EH (cell line): ENCODE results near the gene ANKS1A.
A peak's percentile ranks its signal among the peaks of the same experiment; 100 is the strongest.
"Not testable (repeated sequence)": the region's sequence is repeated elsewhere in the genome, so short reads cannot be mapped to it uniquely, and the experiment has no call there.

Experiments used
- DNase-seq: peaks from one replicate; pipeline ENCODE4 v3.0.0-alpha.2; 2015; ENCODE audit warnings: low read depth

The ANKS1A gene

GRCh38 chr6:35120746-35121145 is 231.7 kb downstream of the ANKS1A start:
- DNase-seq: no peak

- no peak for DNase-seq
These were observed 235.3 kb downstream of the ANKS1A start for GRCh38 chr6:35124356-35124755.

GRCh38 chr6:35128042-35128441 is 239.0 kb downstream of the ANKS1A start:
- DNase-seq: no peak

- peak; percentile 69 for DNase-seq
These were observed 239.4 kb downstream of the ANKS1A start for GRCh38 chr6:35128496-35128895.

DNA sequence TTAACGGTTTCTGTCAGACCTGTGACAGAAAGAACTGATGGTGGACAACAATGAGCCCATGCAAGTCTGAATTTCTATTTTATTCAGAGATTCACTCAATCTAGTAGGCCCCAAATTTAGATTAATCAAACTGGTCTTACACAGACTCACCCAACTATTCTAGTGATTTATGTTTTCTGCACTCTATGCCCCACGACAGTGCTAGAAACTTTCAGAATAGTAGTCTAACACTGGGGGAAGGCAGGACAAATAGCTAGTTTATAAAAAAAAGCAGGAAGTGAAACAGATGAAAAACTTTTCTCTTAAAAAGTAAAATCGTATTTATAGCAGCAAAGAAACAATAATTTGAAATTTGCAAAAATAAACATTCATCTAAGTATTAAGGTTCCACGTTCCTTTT is 247.1 kb downstream of the ANKS1A start:
- no peak for DNase-seq

- not testable (repeated sequence) for DNase-seq
These were observed 249.1 kb downstream of the ANKS1A start for GRCh38 chr6:35138191-35138590.

GRCh38 chr6:35139470-35139869 is 250.4 kb downstream of the ANKS1A start:
- DNase-seq: no peak

DNA sequence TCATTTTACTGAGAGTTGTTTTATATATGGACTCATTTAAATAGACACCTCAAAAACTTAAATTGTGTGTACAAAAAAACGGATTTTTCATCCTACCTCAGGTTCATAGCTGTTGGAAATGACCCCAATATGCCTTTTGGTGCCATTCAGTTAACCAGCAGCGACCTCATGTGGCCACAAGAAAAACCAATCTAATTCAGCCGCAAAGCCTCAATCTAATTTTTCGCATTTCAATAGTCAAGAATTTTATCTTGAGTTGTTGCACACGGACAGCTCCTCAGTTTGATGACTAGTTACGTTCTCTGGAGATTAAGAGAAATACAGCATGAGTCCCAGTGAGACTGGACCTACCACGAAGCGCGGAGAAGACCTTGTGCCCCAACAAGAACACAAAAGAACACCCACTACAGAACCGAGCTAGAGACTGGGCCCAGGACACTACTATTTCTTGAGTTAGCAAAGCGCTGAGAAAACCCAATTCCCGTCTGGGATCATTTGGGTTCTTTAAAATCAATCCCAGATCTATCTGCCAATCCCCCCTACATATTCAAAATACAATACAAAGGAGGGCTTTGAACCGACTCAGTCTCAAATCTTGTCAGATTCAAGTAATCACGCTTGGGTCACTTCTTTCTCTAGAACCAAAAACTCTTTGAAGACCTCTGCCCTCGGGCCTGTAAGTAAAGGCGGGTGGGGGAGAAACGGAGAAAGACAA is 251.0 kb downstream of the ANKS1A start:
- peak; percentile 76 for DNase-seq

DNA sequence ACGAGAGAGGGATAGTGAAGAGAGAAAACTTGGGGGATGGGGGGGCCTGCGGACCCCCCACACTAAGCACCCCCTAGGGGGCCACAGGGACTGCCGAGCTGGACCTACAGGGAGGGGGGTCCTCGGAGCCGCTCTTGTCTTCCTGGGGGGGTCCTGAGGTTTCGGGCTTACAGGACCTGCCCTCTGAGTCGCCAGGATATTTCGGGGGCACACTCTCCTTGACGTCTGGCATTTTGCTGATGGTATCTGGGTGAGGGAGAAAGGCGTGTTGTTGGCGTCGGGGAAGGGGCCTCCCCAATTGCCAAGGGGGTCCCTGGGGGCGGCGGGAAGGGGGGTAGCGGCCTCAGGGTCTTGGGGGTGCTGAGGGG is 251.6 kb downstream of the ANKS1A start:
- DNase-seq: no peak
